Ovary (tissue), 3 donors: Measurements from ENCODE around the gene CHD1.

Experiments
- EP300 ChIP-seq: sonication (generic); formaldehyde crosslinking; IDR thresholded peaks from one replicate; pipeline ENCODE4 v1.6.1; 2017; ENCODE audit warnings: antibody characterized with exemption
- POLR2A ChIP-seq: fragments of 450-650 bp; IDR thresholded peaks from one replicate; pipeline ENCODE4 v1.6.1; 2017; ENCODE audit warnings: antibody characterized with exemption, mild to moderate bottlenecking, moderate library complexity
- TF ChIP-seq, protein P1 (sequence below), 3 donors: fragments of 450-650 bp in 2 of 3; fragments of 200-600 bp in 1 of 3; IDR thresholded peaks; one replicate each; pipeline versions ENCODE4 v1.5.1 to v1.8.0; 2016 to 2022; ENCODE audit warnings: antibody characterized with exemption in 3 of 3, mild to moderate bottlenecking in 1 of 3
- donor health status: DM: no; HTN: no; CAD: no.

GRCh38 chr5:98930972-98931762 lies 2.4 kb upstream of the CHD1 start:
- TF ChIP-seq, protein P1, sequence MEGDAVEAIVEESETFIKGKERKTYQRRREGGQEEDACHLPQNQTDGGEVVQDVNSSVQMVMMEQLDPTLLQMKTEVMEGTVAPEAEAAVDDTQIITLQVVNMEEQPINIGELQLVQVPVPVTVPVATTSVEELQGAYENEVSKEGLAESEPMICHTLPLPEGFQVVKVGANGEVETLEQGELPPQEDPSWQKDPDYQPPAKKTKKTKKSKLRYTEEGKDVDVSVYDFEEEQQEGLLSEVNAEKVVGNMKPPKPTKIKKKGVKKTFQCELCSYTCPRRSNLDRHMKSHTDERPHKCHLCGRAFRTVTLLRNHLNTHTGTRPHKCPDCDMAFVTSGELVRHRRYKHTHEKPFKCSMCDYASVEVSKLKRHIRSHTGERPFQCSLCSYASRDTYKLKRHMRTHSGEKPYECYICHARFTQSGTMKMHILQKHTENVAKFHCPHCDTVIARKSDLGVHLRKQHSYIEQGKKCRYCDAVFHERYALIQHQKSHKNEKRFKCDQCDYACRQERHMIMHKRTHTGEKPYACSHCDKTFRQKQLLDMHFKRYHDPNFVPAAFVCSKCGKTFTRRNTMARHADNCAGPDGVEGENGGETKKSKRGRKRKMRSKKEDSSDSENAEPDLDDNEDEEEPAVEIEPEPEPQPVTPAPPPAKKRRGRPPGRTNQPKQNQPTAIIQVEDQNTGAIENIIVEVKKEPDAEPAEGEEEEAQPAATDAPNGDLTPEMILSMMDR (IDR thresholded peaks at IDR 0.05), result no peak
- no peak for TF ChIP-seq POLR2A
- no peak for TF ChIP-seq EP300
